ENCODE data around the gene RS1.

- TF ChIP-seq RNF219 (CRISPR knock-in tag; IDR thresholded peaks at IDR 0.05) (no peak), ZNF839 (CRISPR knock-in tag; IDR thresholded peaks at IDR 0.05; ENCODE audit: borderline replicate concordance) (no peak), BCL3 (CRISPR knock-in tag; IDR thresholded peaks at IDR 0.05) (no peak), RFX5 (IDR thresholded peaks at IDR 0.05; ENCODE audit: low read depth, low read length) (no peak), MAFG (CRISPR knock-in tag; IDR thresholded peaks at IDR 0.05) (no peak), ZNF589 (CRISPR knock-in tag; conservative IDR thresholded peaks at IDR 0.05) (no peak), AGO1 (IDR thresholded peaks at IDR 0.05; ENCODE audit: low read depth, low read length, poor library complexity, severe bottlenecking) (no peak), ZNF776 (CRISPR knock-in tag; IDR thresholded peaks at IDR 0.05) (no peak), EEA1 (CRISPR knock-in tag; IDR thresholded peaks at IDR 0.05; ENCODE audit: borderline replicate concordance) (no peak), TAF1 (CRISPR knock-in tag; IDR thresholded peaks at IDR 0.05) (no peak), NFE2L2 (IDR thresholded peaks at IDR 0.05; ENCODE audit: low read length) (no peak), ZNF430 (CRISPR knock-in tag; IDR thresholded peaks at IDR 0.05) (no peak), MYPOP (CRISPR knock-in tag; IDR thresholded peaks at IDR 0.05) (no peak), TIGD3 (CRISPR knock-in tag; IDR thresholded peaks at IDR 0.05; ENCODE audit: borderline replicate concordance) (no peak)
Measured at GRCh38 chrX:18630934-18631333, 41.0 kb downstream of the RS1 start.
